ENCODE results near the gene FBL.

The FBL gene

DNA sequence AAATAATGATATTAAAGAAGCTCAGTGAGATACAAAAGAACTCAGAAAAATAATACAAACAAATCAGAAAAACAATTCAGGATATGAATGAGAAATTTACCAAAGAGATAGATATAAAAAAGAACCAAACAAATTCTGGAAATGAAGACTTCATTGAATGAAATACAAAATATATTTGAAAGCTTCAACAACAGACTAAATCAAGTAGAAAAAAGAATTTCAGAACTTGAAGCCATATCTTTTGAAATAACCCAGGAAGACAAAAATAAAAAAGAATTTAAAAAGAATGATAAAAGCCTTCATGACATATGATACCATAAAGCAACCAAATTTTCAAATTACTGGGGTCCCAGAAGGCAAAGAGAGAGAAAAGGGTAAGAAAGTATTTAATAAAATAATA lies 57.9 kb downstream of the FBL start:
- DNase-seq (ENCODE audit: low read depth, low spot score), result no peak

All from smooth muscle cell of the brain vasculature (primary cell).